HG02981 (cell line): ENCODE results near the gene FAM163B.

Source experiments
- ATAC-seq: cut with Tn5 transposase; IDR thresholded peaks from one replicate; pipeline ENCODE4 v1.9.1; 2021; ENCODE audit warnings: mild to moderate bottlenecking, moderate library complexity; ENCODE audit not compliant: unreplicated experiment

FAM163B gene

GRCh38 chr9:133609311-133610098 lies at the start of gene FAM163B:
Gene FAM163B, minus strand, starts transcription at chr9:133609389. Its CDS starts 29,166 bp downstream, at chr9:133580223.
- ATAC-seq = no peak

- no peak for ATAC-seq
These were observed 48.0 kb upstream of the FAM163B start for GRCh38 chr9:133657120-133657661.

- no peak for ATAC-seq
These were observed 47.3 kb upstream of the FAM163B start for GRCh38 chr9:133656211-133657119.

GRCh38 chr9:133655701-133656100 lies 46.5 kb upstream of the FAM163B start:
- ATAC-seq = no peak

GRCh38 chr9:133654736-133655657 lies 45.8 kb upstream of the FAM163B start:
- ATAC-seq = no peak

- ATAC-seq = no peak
These were observed 44.4 kb upstream of the FAM163B start for GRCh38 chr9:133653638-133654037.

GRCh38 chr9:133650026-133650425 lies 40.8 kb upstream of the FAM163B start:
- no peak for ATAC-seq

GRCh38 chr9:133649194-133649593 lies 40.0 kb upstream of the FAM163B start:
- ATAC-seq = no peak

GRCh38 chr9:133647765-133648469 lies 38.7 kb upstream of the FAM163B start:
- no peak for ATAC-seq

- ATAC-seq = no peak
These were observed 38.0 kb upstream of the FAM163B start for GRCh38 chr9:133647148-133647547.

GRCh38 chr9:133645021-133645765 lies 36.0 kb upstream of the FAM163B start:
- ATAC-seq = no peak

GRCh38 chr9:133643978-133644760 lies 35.0 kb upstream of the FAM163B start:
- ATAC-seq = no peak

GRCh38 chr9:133643362-133643755 lies 34.2 kb upstream of the FAM163B start:
- no peak for ATAC-seq

- ATAC-seq = no peak
These were observed 33.6 kb upstream of the FAM163B start for GRCh38 chr9:133642708-133643361.

GRCh38 chr9:133641861-133642595 lies 32.8 kb upstream of the FAM163B start:
- ATAC-seq = no peak

GRCh38 chr9:133641396-133641655 lies 32.1 kb upstream of the FAM163B start:
- no peak for ATAC-seq

GRCh38 chr9:133640580-133641395 lies 31.6 kb upstream of the FAM163B start:
- ATAC-seq = no peak
